NCI-H2171 treated with DMSO at 0.1 percent for 48 hours (cell line): ENCODE results near the gene SMIM41.

ENCODE experiments used
- DNase-seq: peaks from one replicate; lab custom pipeline; 2025; lab: John Stamatoyannopoulos, UW

Gene SMIM41

DNA sequence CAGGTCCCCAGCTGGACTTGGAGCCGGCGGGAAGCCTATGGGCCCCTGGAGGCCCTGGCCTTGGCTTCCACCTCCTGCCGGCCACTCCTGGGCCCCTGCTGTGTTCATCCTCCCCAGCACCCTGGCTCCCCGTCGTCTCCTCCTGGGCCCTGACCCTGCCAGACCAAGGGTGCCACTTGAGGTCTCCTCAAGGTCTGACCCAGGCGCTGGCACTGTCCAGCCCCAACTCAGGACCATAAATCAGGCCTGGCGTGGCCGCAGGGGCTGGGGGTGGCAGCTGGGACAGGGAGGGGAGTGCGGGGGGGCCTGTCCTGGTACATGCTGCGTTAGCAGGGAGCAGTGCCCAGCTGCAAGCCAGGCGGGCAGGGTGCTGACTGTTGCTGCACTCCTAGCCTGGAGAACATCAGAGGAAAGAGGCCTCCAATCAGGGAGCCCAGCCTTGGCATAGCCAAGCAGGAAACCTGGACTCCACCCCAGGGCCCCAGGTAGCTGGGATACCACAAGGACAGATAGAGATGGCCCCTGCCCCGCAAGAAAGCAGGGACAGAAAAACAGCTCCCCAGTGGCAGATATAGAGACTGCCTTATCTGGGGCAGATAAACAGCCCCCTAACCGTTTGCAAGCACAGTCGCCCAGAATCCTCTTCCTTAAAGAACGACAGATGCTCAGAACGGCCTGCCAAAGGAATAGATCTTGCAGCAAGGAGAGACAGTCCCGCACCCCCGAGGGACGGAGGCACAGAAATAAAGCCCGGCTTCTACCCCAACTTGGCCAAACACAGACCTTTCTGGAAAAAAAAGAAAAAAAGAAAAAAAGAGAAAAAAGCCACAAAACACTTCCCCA, 16.2 kb upstream of the SMIM41 start:
- peak; percentile 28 for DNase-seq

DNA sequence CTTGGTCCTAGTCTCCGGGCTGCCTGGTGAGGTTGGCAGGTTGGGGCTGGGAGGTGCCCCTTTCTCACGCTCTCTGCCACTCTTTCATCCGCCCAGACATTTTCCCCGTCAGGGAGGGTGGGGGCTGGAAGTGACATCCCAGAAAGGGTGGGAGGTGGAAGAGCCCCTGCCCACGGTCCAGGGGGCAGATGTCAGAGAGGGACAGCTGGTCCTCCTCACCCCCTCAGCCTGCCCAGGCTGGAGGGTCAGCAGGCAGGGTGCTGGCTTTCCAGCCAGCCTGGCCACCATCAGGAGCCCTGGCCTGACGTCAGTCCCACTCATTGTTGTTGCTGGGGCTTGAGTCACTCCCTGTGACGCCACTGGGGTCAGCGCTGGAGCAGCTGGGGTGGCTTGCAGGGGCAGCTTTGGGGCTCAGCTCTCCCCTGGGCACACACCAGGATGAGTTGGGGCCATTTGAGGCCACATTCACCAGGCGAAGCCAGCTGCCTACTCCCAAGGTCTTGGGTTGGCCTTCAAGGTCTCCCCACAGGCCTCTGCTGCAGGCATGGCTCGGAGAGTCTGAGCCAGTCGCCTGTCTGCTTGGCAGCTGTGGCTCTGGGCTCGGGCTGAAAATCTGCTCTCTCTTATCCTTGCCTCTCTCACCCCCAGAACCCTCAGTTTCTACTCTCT, 15.4 kb upstream of the SMIM41 start:
- no peak for DNase-seq

- no peak for DNase-seq
Measured at GRCh38 chr12:52066346-52067080, 13.0 kb upstream of the SMIM41 start.

GRCh38 chr12:52067081-52067374, 12.5 kb upstream of the SMIM41 start:
- DNase-seq = no peak

GRCh38 chr12:52069327-52070184, 9.9 kb upstream of the SMIM41 start, which contains the start of gene ATG101:
Gene ATG101, plus strand, starts transcription at chr12:52069978. Its CDS starts 3,673 bp downstream, at chr12:52073651.
- DNase-seq = peak; percentile 94

- no peak for DNase-seq
Measured at GRCh38 chr12:52070185-52070925, 9.1 kb upstream of the SMIM41 start.

- peak; percentile 41 for DNase-seq
Measured at GRCh38 chr12:52073531-52074381, 5.7 kb upstream of the SMIM41 start.

GRCh38 chr12:52074971-52075724, 4.4 kb upstream of the SMIM41 start:
- DNase-seq = no peak

- no peak for DNase-seq
Measured at GRCh38 chr12:52076811-52077210, 2.7 kb upstream of the SMIM41 start.

DNA sequence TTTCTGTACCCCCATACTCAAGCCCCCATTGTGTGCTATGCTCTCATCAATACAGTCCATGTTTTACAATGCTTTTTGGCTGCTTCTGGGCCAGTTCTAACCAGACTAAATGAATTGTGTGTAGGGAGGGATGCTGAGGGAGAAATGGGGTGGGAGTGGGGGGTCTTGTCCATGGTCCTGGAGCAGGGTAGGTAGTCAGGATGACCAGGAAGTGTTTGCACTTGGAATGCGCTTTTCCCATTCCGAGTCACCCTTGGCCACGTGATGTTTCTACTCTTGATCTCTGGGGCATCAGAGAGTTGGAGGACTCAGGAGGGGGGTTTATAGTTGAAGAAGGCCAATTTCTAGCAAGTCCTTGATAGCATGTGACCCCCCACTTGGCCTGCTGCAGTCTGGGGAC, 1.2 kb upstream of the SMIM41 start:
- no peak for DNase-seq

DNA sequence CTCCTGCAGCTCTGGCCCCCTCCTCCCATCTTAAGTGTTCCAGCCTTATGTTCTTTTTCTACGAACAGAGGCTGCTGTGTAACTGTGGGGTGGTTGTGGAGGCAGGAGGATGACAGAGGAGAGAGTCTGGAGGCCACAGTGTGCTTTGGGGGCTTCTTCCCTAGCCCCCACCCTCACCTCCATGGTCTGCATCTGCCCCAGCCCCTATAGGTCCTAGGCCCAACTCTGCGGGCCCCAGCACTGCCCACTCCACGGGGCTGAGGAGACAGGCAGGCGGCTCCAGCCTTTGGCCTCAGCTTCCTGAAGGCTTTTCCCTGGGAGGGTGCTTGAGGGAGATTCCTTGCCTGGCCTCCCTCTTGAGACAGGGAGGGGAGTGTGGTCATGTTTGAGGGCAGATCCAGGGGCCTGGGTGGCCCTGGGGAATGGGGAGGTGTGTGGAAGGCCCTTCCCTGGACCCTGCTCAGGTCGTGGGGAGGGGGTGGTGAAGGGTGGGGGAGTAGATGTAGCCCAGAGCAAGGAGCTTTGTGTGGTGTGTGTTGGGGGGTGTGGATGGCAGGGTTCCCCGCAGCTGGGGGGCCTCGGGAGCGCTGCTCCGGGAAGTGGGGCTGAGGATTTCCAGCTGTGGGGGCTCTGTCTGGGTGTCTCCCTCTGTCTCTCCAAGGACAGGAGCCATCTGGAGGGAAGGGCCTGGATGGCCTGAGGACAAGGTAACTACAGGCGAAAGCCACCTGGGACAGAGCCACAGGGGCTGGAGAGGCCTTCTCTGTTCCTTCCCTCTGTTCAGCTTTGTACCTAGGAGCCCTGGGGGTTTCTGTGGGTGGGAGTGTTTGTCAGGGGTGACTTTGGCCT, 1.1 kb downstream of the SMIM41 start:
- no peak for DNase-seq

DNA sequence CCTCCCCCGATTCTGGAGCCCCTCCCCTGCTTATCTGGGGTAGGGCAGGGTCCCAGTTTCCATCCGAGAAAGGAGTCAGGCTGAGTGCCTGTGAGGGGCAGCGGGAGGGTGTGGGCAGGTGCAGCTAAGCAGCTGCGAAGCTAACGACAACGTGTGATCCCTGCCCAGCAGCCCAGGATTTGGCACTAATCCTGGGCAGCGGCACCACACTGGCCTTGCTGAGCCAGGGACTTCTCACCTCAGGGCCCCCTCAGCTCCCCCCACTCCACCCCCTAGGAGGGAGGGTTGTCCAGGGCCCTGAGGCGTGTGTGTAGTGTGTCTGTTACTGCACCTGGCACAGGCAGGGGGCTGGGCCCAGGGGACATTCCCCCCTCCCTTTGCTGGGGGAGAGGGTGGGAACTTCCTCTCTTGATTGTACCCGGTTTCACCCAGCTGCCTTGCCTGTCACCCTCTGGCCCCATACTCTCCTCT, 1.8 kb downstream of the SMIM41 start:
- DNase-seq = peak; percentile 71

DNA sequence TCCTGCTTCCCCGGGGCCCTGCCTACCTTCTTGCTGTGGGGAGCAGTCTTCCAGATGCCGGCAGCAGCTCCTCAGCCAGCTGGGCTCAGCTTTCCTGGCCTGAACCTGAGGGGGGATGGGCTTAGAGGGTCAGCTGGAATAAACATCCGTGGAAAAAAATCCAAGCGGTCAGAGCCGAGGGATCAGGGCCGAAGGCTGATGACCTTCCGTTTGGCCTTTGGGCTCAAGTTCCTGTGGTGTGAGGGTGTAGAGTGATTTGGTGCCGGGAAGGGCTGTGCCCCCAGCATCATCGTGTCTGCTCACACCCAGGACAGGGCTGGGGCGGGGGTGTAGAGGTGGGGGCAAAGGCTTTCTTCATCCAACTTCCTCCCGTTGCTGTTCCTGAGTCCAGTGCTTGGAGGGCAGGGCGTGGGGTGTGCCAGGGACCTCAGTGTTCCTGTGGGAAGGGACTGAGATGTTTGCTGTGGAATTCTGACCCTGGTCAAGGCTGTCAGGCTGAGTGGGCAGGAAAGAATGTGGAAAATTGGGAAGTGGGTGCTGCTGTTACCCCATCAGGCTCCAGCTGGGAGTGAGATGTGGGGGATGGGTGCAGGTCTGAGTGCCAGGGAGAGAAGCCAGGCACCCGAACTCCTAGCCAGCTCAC, 2.6 kb downstream of the SMIM41 start:
- no peak for DNase-seq

DNA sequence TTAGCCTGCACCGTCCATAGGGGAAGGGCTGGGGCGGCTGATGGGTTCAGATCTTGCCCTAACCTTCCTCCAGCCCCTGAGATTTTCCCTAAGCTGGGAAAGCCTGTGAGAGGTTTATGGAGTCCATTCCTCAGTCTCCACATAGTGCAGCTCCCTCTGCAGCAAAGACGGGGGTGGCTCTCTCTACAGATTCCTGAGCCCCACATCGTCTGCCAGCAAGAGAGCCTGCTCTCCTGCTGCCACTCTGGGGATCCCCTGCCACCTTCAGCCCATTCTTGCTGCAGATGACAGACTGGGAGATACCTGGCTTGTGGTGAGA, 3.1 kb downstream of the SMIM41 start:
- no peak for DNase-seq

DNA sequence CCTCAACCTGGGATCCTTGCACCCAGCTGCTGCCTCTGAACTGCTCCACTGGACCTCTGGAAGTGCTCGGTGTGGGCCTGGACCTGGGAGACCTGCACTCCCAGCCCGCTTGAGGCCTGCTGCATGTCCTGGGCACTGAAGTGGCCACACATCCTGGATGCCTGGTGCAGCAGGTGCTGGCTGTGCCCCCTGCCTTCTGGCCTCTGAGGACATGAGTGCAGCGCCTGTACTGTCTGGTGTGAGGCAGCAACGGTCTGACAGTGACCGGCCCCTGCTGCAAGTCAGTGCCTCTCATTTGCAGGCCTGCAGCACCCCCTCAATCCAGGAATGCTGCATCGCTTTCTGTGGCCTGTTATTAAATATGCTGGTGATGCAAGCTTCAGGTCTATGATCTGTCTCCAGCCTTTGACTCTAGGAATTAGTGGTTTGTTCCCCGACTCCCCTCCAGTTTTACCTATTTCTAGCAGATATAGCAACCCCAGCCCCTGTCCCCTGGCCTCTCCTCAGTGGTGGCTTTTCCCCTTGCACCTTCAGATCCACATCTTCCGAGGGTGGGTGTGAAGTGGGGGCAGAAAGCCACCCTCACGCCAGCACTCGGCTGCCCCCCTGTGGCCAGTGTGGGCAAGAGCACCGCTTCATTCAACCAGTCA, 3.6 kb downstream of the SMIM41 start:
- DNase-seq = peak; percentile 64

GRCh38 chr12:52083638-52083996, 4.1 kb downstream of the SMIM41 start:
- no peak for DNase-seq

DNA sequence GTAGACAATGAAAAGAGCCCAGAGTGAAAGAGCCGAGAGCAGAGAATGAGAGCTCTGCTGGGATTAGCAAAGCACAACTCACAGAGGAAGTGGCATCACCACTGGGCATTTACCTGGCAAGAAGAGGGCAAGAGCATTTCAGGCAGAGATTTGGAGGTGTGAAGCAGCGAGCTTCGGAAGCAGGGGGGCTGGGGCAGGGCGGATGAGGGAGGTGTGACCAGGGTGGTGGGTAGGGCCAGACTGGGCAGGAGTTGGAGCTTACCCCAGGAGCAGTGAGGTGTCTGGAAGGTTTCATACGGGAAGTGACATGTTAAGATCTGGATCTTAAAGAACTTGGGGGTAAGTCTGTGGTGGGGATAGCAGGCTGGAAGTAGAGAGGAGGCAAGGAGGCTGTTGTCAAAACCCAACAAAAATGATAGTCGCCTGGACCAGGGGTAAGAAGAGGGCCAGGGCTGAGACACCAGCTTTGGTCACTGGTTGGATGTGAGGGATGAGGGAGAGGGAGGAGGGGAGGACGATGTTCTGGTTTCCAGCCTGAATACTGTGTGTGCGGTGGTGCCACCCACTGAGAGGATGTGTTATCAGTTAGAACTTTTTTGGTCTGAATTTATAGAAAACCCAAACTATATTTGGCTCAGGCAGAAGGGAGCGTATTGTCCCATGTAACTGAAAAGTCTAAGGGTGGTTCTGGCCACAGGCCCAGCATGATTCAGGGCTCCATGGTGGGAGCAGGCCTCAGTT, 5.2 kb downstream of the SMIM41 start:
- DNase-seq = no peak
